Activated gamma-delta T cell (primary cell): ENCODE results near the gene MITF.
"Not testable (repeated sequence)": the region's sequence is repeated elsewhere in the genome, so short reads cannot be mapped to it uniquely, and the experiment has no call there.

ENCODE experiments used
- DNase-seq: peaks from one replicate; lab custom pipeline; 2025; lab: John Stamatoyannopoulos, UW

Gene MITF

GRCh38 chr3:69787436-69788168 is 48.3 kb downstream of the MITF start:
- no peak for DNase-seq

- no peak for DNase-seq
Observed at GRCh38 chr3:69791106-69791505, 51.8 kb downstream of the MITF start.

- no peak for DNase-seq
Observed at GRCh38 chr3:69791919-69792399, 52.7 kb downstream of the MITF start.

GRCh38 chr3:69796126-69796525 is 56.9 kb downstream of the MITF start:
- DNase-seq = not testable (repeated sequence)

GRCh38 chr3:69803681-69804270 is 64.5 kb downstream of the MITF start:
- DNase-seq = no peak

- DNase-seq = no peak
Observed at GRCh38 chr3:69805491-69805890, 66.2 kb downstream of the MITF start.

- no peak for DNase-seq
Observed at GRCh38 chr3:69806735-69807438, 67.6 kb downstream of the MITF start.

- DNase-seq = no peak
Observed at GRCh38 chr3:69807674-69808073, 68.4 kb downstream of the MITF start.

- DNase-seq = no peak
Observed at GRCh38 chr3:69809076-69809835, 70.0 kb downstream of the MITF start.

GRCh38 chr3:69811452-69812401 is 72.5 kb downstream of the MITF start:
- DNase-seq = no peak

GRCh38 chr3:69815970-69816369 is 76.7 kb downstream of the MITF start:
- no peak for DNase-seq

GRCh38 chr3:69817988-69818387 is 78.7 kb downstream of the MITF start:
- no peak for DNase-seq

- DNase-seq = no peak
Observed at GRCh38 chr3:69819282-69819681, 80.0 kb downstream of the MITF start.

- no peak for DNase-seq
Observed at GRCh38 chr3:69821133-69821532, 81.9 kb downstream of the MITF start.

GRCh38 chr3:69823743-69824142 is 84.5 kb downstream of the MITF start:
- DNase-seq = no peak

GRCh38 chr3:69825446-69825845 is 86.2 kb downstream of the MITF start:
- DNase-seq = no peak

- DNase-seq = no peak
Observed at GRCh38 chr3:69827127-69827526, 87.9 kb downstream of the MITF start.

GRCh38 chr3:69828817-69829216 is 89.6 kb downstream of the MITF start:
- no peak for DNase-seq

GRCh38 chr3:69830147-69830546 is 90.9 kb downstream of the MITF start:
- no peak for DNase-seq

- no peak for DNase-seq
Observed at GRCh38 chr3:69831737-69832136, 92.5 kb downstream of the MITF start.

GRCh38 chr3:69833591-69833990 is 94.3 kb downstream of the MITF start:
- DNase-seq = no peak
